Muscle layer of duodenum (tissue), 2 donors: Measurements from ENCODE around the gene KATNA1.

ENCODE experiments used
- H3K27ac ChIP-seq: one replicate; pipeline ENCODE4 v1.7.0; 2013; ENCODE audit warnings: mild to moderate bottlenecking, low read length
- H3K27me3 ChIP-seq: one replicate; pipeline ENCODE4 v1.7.0; 2013; ENCODE audit warnings: low read depth, mild to moderate bottlenecking, control low read depth, low read length
- H3K36me3 ChIP-seq, 2 donors: one replicate each; pipeline ENCODE4 v1.7.0; 2013; ENCODE audit warnings: low read length in 2 of 2, control low read depth in 1 of 2, mild to moderate bottlenecking in 1 of 2; ENCODE audit not compliant: insufficient read depth in 2 of 2, control insufficient read depth in 1 of 2
- H3K4me1 ChIP-seq, 2 donors: one replicate each; pipeline ENCODE4 v1.7.0; 2013; ENCODE audit warnings: low read length in 2 of 2, mild to moderate bottlenecking in 2 of 2, control low read depth in 1 of 2, moderate library complexity in 1 of 2; ENCODE audit not compliant: insufficient read depth in 2 of 2, control insufficient read depth in 1 of 2
- H3K4me3 ChIP-seq, 2 donors: one replicate each; pipeline ENCODE4 v1.7.0; 2013; ENCODE audit warnings: low read length in 2 of 2, low read depth in 1 of 2, mild to moderate bottlenecking in 1 of 2
- H3K9me3 ChIP-seq, 2 donors: one replicate each; pipeline ENCODE4 v1.7.0; 2013; ENCODE audit warnings: low read length in 2 of 2, control low read depth in 1 of 2, mild to moderate bottlenecking in 1 of 2; ENCODE audit not compliant: control insufficient read depth in 1 of 2
- donor health status: healthy.

The KATNA1 gene

DNA sequence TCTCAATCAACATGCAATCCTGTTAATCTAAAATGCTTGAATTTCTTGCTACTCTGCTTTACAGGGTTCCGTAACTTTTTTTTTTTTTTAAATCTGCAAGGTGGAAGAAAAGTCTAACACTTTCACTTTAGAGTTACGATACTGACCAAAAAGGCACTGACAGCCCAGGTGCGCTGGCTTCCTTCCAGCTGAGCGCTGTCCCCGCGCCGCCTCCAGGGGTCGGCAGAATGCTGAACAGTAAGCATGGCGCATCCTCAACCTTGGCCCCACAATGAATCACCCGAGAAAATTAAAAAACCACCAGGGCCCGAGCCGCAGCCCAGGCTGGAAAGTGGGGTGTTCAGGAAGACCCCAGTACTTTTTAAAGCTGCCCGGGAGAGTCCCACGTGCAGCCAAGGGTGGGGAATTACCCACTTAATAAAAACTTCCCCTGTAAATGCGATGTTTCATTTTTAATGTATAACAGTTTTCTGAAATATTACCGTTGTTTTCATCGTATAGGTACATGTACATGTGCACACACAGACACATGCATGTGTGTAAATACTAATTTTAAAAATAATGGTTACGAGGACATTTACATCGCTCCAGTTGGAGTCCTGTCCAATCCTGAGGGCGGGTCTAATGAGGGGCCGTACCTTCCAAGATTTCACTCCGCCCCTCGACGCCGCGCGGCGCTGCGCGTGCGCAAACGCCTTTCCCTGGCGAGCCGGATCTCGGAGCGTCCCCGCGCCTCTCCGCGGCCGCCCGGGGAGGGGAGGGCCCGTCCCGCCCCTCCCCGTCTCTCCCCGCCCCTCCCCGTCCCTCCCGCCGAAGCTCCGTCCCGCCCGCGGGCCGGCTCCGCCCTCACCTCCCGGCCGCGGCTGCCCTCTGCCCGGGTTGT lies 82.7 kb downstream of the KATNA1 start, which contains the start of gene GINM1:
GINM1 (plus strand) TSS at position 849 of the 883 bp plus-strand sequence. CDS start 40 bp downstream, outside the sequence.
- Histone ChIP-seq H3K27ac (peak within 1 kb of the TSS; percentile 60), H3K27me3 (no peaks in the 10 kb centered on the region), H3K4me3 (peak within 1 kb of the TSS; percentile 90 to 93), H3K36me3 (peaks cover 0 to 4% of the 10 kb centered on the region in 2 donors), H3K9me3 (no peaks in the 10 kb centered on the region), H3K4me1 (peaks cover 0 to 7% of the 10 kb centered on the region in 2 donors)

DNA sequence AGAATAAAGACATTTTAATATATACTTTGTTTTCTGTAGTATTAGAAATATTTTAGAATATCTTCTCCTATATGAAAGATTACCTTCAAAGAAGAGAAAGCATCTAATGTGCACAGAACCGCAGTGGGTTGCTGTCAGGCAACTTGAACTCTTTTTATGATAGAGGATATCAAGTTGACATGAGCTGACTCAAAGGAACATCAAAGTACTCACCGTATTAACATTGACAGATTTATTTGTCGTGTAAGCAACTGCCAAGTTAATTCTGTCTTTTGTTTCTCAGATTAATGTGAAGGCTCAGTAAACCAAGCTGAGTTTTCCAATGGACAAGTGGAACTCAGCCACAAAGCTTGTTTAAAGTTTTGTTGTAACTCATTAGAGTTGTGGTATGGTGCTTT lies 84.6 kb downstream of the KATNA1 start:
- H3K4me1 ChIP-seq, result peaks cover 0 to 7% of the 10 kb centered on the region in 2 donors
- H3K9me3 ChIP-seq, result no peaks in the 10 kb centered on the region
- no peak overlapping the region for H3K4me3 ChIP-seq
- no peaks in the 10 kb centered on the region for H3K27me3 ChIP-seq
- peaks cover 0 to 4% of the 10 kb centered on the region in 2 donors for H3K36me3 ChIP-seq
- H3K27ac ChIP-seq, result no peak overlapping the region

- H3K4me1 ChIP-seq, result peaks cover 0 to 7% of the 10 kb centered on the region in 2 donors
Measured at GRCh38 chr6:149563203-149563927, 85.1 kb downstream of the KATNA1 start.

GRCh38 chr6:149560736-149561135 lies 87.8 kb downstream of the KATNA1 start:
- H3K4me1 ChIP-seq, result no peaks in the 10 kb centered on the region
- H3K4me3 ChIP-seq, result no peak overlapping the region
- no peak overlapping the region for H3K27ac ChIP-seq
- no peaks in the 10 kb centered on the region for H3K9me3 ChIP-seq
- no peaks in the 10 kb centered on the region for H3K27me3 ChIP-seq
- H3K36me3 ChIP-seq, result no peaks in the 10 kb centered on the region

More at GRCh38 chr6:149563203-149563927, 85.1 kb downstream of the KATNA1 start:
- Histone ChIP-seq H3K9me3 (no peaks in the 10 kb centered on the region), H3K27ac (no peak overlapping the region), H3K27me3 (no peaks in the 10 kb centered on the region), H3K36me3 (peaks cover 0 to 4% of the 10 kb centered on the region in 2 donors), H3K4me3 (no peak overlapping the region)

DNA sequence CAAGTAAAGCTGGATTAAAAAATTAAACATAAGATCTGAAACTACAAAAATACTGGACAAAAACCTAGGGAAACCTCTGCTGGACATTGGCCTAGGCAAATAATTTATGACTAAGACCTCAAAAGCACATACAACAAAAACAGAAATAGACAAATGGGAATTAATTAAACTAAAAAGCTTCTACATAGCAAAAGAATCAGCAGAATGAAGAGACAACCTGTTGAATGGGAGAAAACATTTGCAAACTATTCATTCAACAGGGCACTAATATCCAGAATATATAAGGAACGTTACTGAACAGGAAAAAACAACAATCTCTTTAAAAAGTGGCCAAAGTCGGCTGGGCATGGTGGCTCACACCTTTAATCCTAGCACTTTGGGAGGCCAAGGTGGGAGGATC lies 89.1 kb downstream of the KATNA1 start:
- H3K27me3 ChIP-seq, result no peaks in the 10 kb centered on the region
- no peaks in the 10 kb centered on the region for H3K4me1 ChIP-seq
- H3K36me3 ChIP-seq, result no peaks in the 10 kb centered on the region
- H3K27ac ChIP-seq, result no peak overlapping the region
- no peaks in the 10 kb centered on the region for H3K9me3 ChIP-seq
- H3K4me3 ChIP-seq, result no peak overlapping the region

GRCh38 chr6:149558029-149558428 lies 90.5 kb downstream of the KATNA1 start:
- Histone ChIP-seq H3K4me1 (no peaks in the 10 kb centered on the region), H3K9me3 (no peaks in the 10 kb centered on the region), H3K27me3 (no peaks in the 10 kb centered on the region), H3K36me3 (no peaks in the 10 kb centered on the region), H3K27ac (no peak overlapping the region), H3K4me3 (no peak overlapping the region)

DNA sequence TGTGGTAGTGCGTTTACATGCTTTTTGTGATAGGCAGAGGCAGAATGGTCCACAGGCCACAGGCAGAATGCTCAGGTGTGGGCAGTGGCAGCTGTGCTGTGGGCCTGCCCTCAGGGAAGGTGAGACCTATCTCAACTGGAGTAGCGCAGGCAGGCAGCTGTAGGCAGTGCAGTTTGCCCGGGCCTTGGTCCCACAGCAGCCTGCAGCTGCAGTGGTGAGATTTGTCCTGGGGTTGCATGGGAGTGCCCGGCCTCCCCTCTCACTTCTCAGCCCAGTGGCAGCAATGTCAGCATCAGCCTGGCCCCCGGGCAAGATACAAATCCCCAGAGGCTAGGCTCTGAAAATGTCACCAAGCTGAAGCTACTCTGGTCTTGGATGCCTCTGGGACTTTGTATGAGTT lies 96.6 kb downstream of the KATNA1 start:
- Histone ChIP-seq H3K4me3 (no peak overlapping the region), H3K4me1 (no peaks in the 10 kb centered on the region), H3K27me3 (no peaks in the 10 kb centered on the region), H3K9me3 (no peaks in the 10 kb centered on the region), H3K36me3 (no peaks in the 10 kb centered on the region), H3K27ac (no peak overlapping the region)

DNA sequence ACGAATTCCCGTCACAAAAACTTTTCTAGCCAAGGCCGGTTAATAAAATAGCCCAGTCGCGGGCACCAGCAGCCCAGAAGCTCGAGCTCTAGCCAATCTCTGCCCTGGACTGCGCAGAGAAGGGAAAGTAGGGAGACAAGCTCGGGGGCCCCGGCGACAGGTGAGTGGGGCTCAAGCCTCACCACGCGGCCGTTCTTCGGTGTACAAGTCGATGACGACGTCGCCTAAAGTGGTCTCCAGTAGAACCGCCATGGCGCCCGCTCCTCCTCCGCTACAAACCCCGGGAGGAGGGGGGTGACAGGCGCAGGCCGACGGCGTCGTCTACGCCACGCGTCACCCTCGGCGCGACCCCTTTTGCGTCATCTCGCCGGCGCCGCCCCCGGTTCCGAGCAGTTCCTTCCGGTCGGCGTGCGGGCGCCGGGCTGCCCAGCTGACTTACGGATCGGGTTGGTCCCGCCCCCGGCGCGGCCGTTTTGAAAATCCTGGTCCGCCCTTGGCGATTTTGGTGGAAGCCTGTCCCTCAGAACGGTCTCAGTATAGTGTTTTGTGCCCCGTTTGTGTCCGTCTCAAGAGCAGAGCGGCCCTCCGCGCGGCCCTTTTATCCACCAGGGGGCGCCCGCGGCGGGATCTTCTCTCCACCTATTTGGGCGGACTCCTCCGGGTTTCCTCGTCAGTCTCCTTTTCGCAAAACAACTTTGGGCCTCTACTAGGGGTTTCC lies 102.6 kb downstream of the KATNA1 start, which contains the start of gene PPIL4:
PPIL4 (minus strand) TSS at position 290 of the 718 bp plus-strand sequence; CDS start at position 252, 38 bp downstream.
- Histone ChIP-seq H3K27ac (peak within 1 kb of the TSS; percentile 98), H3K4me3 (peak within 1 kb of the TSS; percentile 82 to 100), H3K27me3 (no peaks in the 10 kb centered on the region), H3K36me3 (peaks cover 0 to 7% of the 10 kb centered on the region in 2 donors), H3K4me1 (peaks cover 9 to 28% of the 10 kb centered on the region in 2 donors), H3K9me3 (no peaks in the 10 kb centered on the region)

DNA sequence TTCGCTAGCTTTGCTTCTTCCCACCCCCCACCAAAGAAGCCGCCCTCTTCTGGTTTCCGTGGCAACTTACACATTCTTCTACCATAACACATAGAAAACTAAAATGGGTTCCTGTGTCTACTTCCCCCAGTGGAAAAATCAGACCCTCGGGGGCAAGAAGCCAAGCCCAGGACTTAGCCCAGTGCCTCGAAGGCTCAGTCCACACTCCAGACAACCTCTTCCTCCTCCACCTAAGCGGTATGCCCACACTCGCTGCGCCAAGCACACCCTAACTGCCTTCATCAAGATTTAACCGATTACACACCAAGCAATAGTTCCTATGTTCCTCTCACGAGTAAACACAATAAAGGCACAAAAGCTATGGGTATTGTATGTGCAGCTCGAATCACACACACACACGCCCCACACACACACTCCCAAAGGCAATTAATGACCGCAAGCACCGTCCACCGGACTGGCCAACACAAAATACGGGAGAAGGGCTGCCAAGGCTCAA lies 103.2 kb downstream of the KATNA1 start:
- peak overlapping the region; percentile 82 to 100 for H3K4me3 ChIP-seq
- H3K27ac ChIP-seq, result peak overlapping the region; percentile 98
- peaks cover 0 to 7% of the 10 kb centered on the region in 2 donors for H3K36me3 ChIP-seq

More for the DNA sequence above, 103.2 kb downstream of the KATNA1 start:
- no peaks in the 10 kb centered on the region for H3K9me3 ChIP-seq
- peaks cover 9 to 28% of the 10 kb centered on the region in 2 donors for H3K4me1 ChIP-seq
- no peaks in the 10 kb centered on the region for H3K27me3 ChIP-seq
